ENCODE data around the gene CDKAL1.

The CDKAL1 gene

GRCh38 chr6:20661721-20662120, 127.5 kb downstream of the CDKAL1 start:
- peaks cover 0 to 14% of the 10 kb centered on the region in 2 donors for H3K4me1 ChIP-seq (ENCODE audit: control insufficient read depth in 1 of 2, insufficient read depth in 2 of 2, low read length in 2 of 2)
- H3K27ac ChIP-seq (ENCODE audit: low read length): no peak overlapping the region
- H3K27me3 ChIP-seq (ENCODE audit: low read depth, low read length): no peaks in the 10 kb centered on the region
- no peaks in the 10 kb centered on the region for H3K36me3 ChIP-seq (ENCODE audit: control insufficient read depth in 1 of 2, insufficient read depth in 2 of 2, low read length in 2 of 2)
- H3K9me3 ChIP-seq (ENCODE audit: control insufficient read depth in 1 of 2, low read length in 2 of 2): no peaks in the 10 kb centered on the region
- no peak overlapping the region for H3K4me3 ChIP-seq (ENCODE audit: low read depth in 1 of 2, low read length in 2 of 2)

GRCh38 chr6:20664250-20664649, 130.0 kb downstream of the CDKAL1 start:
- Histone ChIP-seq H3K27me3 (ENCODE audit: low read depth, low read length) (no peaks in the 10 kb centered on the region), H3K4me1 (ENCODE audit: control insufficient read depth in 1 of 2, insufficient read depth in 2 of 2, low read length in 2 of 2) (peaks cover 0 to 14% of the 10 kb centered on the region in 2 donors), H3K36me3 (ENCODE audit: control insufficient read depth in 1 of 2, insufficient read depth in 2 of 2, low read length in 2 of 2) (no peaks in the 10 kb centered on the region), H3K9me3 (ENCODE audit: control insufficient read depth in 1 of 2, low read length in 2 of 2) (no peaks in the 10 kb centered on the region), H3K4me3 (ENCODE audit: low read depth in 1 of 2, low read length in 2 of 2) (no peak overlapping the region), H3K27ac (ENCODE audit: low read length) (no peak overlapping the region)

- Histone ChIP-seq H3K9me3 (ENCODE audit: control insufficient read depth in 1 of 2, low read length in 2 of 2) (no peaks in the 10 kb centered on the region), H3K27ac (ENCODE audit: low read length) (no peak overlapping the region), H3K27me3 (ENCODE audit: low read depth, low read length) (no peaks in the 10 kb centered on the region), H3K4me1 (ENCODE audit: control insufficient read depth in 1 of 2, insufficient read depth in 2 of 2, low read length in 2 of 2) (peaks cover 0 to 14% of the 10 kb centered on the region in 2 donors), H3K4me3 (ENCODE audit: low read depth in 1 of 2, low read length in 2 of 2) (no peak overlapping the region), H3K36me3 (ENCODE audit: control insufficient read depth in 1 of 2, insufficient read depth in 2 of 2, low read length in 2 of 2) (no peaks in the 10 kb centered on the region)
Observed at GRCh38 chr6:20665290-20665689, 131.0 kb downstream of the CDKAL1 start.

GRCh38 chr6:20669571-20670314, 135.5 kb downstream of the CDKAL1 start:
- no peak overlapping the region for H3K4me3 ChIP-seq (ENCODE audit: low read depth in 1 of 2, low read length in 2 of 2)
- no peaks in the 10 kb centered on the region for H3K4me1 ChIP-seq (ENCODE audit: control insufficient read depth in 1 of 2, insufficient read depth in 2 of 2, low read length in 2 of 2)
- H3K36me3 ChIP-seq (ENCODE audit: control insufficient read depth in 1 of 2, insufficient read depth in 2 of 2, low read length in 2 of 2): no peaks in the 10 kb centered on the region
- no peaks in the 10 kb centered on the region for H3K27me3 ChIP-seq (ENCODE audit: low read depth, low read length)
- H3K9me3 ChIP-seq (ENCODE audit: control insufficient read depth in 1 of 2, low read length in 2 of 2): no peaks in the 10 kb centered on the region
- no peak overlapping the region for H3K27ac ChIP-seq (ENCODE audit: low read length)

GRCh38 chr6:20670750-20671149, 136.5 kb downstream of the CDKAL1 start:
- Histone ChIP-seq H3K4me1 (ENCODE audit: control insufficient read depth in 1 of 2, insufficient read depth in 2 of 2, low read length in 2 of 2) (no peaks in the 10 kb centered on the region), H3K27me3 (ENCODE audit: low read depth, low read length) (no peaks in the 10 kb centered on the region), H3K36me3 (ENCODE audit: control insufficient read depth in 1 of 2, insufficient read depth in 2 of 2, low read length in 2 of 2) (no peaks in the 10 kb centered on the region), H3K9me3 (ENCODE audit: control insufficient read depth in 1 of 2, low read length in 2 of 2) (no peaks in the 10 kb centered on the region), H3K4me3 (ENCODE audit: low read depth in 1 of 2, low read length in 2 of 2) (no peak overlapping the region), H3K27ac (ENCODE audit: low read length) (no peak overlapping the region)

- no peak overlapping the region for H3K27ac ChIP-seq (ENCODE audit: low read length)
- no peak overlapping the region for H3K4me3 ChIP-seq (ENCODE audit: low read depth in 1 of 2, low read length in 2 of 2)
- H3K36me3 ChIP-seq (ENCODE audit: control insufficient read depth in 1 of 2, insufficient read depth in 2 of 2, low read length in 2 of 2): no peaks in the 10 kb centered on the region
- no peaks in the 10 kb centered on the region for H3K27me3 ChIP-seq (ENCODE audit: low read depth, low read length)
- H3K9me3 ChIP-seq (ENCODE audit: control insufficient read depth in 1 of 2, low read length in 2 of 2): no peaks in the 10 kb centered on the region
- H3K4me1 ChIP-seq (ENCODE audit: control insufficient read depth in 1 of 2, insufficient read depth in 2 of 2, low read length in 2 of 2): no peaks in the 10 kb centered on the region
Observed at GRCh38 chr6:20672038-20672437, 137.8 kb downstream of the CDKAL1 start.

GRCh38 chr6:20673458-20673857, 139.2 kb downstream of the CDKAL1 start:
- H3K9me3 ChIP-seq (ENCODE audit: control insufficient read depth in 1 of 2, low read length in 2 of 2): no peaks in the 10 kb centered on the region
- H3K4me1 ChIP-seq (ENCODE audit: control insufficient read depth in 1 of 2, insufficient read depth in 2 of 2, low read length in 2 of 2): no peaks in the 10 kb centered on the region
- no peaks in the 10 kb centered on the region for H3K27me3 ChIP-seq (ENCODE audit: low read depth, low read length)
- H3K4me3 ChIP-seq (ENCODE audit: low read depth in 1 of 2, low read length in 2 of 2): no peak overlapping the region
- no peaks in the 10 kb centered on the region for H3K36me3 ChIP-seq (ENCODE audit: control insufficient read depth in 1 of 2, insufficient read depth in 2 of 2, low read length in 2 of 2)
- H3K27ac ChIP-seq (ENCODE audit: low read length): no peak overlapping the region

- Histone ChIP-seq H3K27ac (ENCODE audit: low read length) (no peak overlapping the region), H3K27me3 (ENCODE audit: low read depth, low read length) (no peaks in the 10 kb centered on the region), H3K4me3 (ENCODE audit: low read depth in 1 of 2, low read length in 2 of 2) (no peak overlapping the region), H3K36me3 (ENCODE audit: control insufficient read depth in 1 of 2, insufficient read depth in 2 of 2, low read length in 2 of 2) (no peaks in the 10 kb centered on the region), H3K4me1 (ENCODE audit: control insufficient read depth in 1 of 2, insufficient read depth in 2 of 2, low read length in 2 of 2) (no peaks in the 10 kb centered on the region), H3K9me3 (ENCODE audit: control insufficient read depth in 1 of 2, low read length in 2 of 2) (no peaks in the 10 kb centered on the region)
Observed at GRCh38 chr6:20674664-20675063, 140.4 kb downstream of the CDKAL1 start.

GRCh38 chr6:20678831-20679352, 144.6 kb downstream of the CDKAL1 start:
- no peak overlapping the region for H3K27ac ChIP-seq (ENCODE audit: low read length)
- no peaks in the 10 kb centered on the region for H3K27me3 ChIP-seq (ENCODE audit: low read depth, low read length)
- no peaks in the 10 kb centered on the region for H3K36me3 ChIP-seq (ENCODE audit: control insufficient read depth in 1 of 2, insufficient read depth in 2 of 2, low read length in 2 of 2)
- H3K9me3 ChIP-seq (ENCODE audit: control insufficient read depth in 1 of 2, low read length in 2 of 2): no peaks in the 10 kb centered on the region
- no peak overlapping the region for H3K4me3 ChIP-seq (ENCODE audit: low read depth in 1 of 2, low read length in 2 of 2)
- H3K4me1 ChIP-seq (ENCODE audit: control insufficient read depth in 1 of 2, insufficient read depth in 2 of 2, low read length in 2 of 2): peaks cover 0 to 13% of the 10 kb centered on the region in 2 donors

- H3K4me1 ChIP-seq (ENCODE audit: control insufficient read depth in 1 of 2, insufficient read depth in 2 of 2, low read length in 2 of 2): peaks cover 0 to 13% of the 10 kb centered on the region in 2 donors
- H3K27ac ChIP-seq (ENCODE audit: low read length): no peak overlapping the region
- H3K9me3 ChIP-seq (ENCODE audit: control insufficient read depth in 1 of 2, low read length in 2 of 2): no peaks in the 10 kb centered on the region
- no peak overlapping the region for H3K4me3 ChIP-seq (ENCODE audit: low read depth in 1 of 2, low read length in 2 of 2)
- H3K27me3 ChIP-seq (ENCODE audit: low read depth, low read length): no peaks in the 10 kb centered on the region
- no peaks in the 10 kb centered on the region for H3K36me3 ChIP-seq (ENCODE audit: control insufficient read depth in 1 of 2, insufficient read depth in 2 of 2, low read length in 2 of 2)
Observed at GRCh38 chr6:20680697-20681165, 146.5 kb downstream of the CDKAL1 start.

GRCh38 chr6:20681243-20681684, 147.0 kb downstream of the CDKAL1 start:
- Histone ChIP-seq H3K27me3 (ENCODE audit: low read depth, low read length) (no peaks in the 10 kb centered on the region), H3K4me3 (ENCODE audit: low read depth in 1 of 2, low read length in 2 of 2) (no peak overlapping the region), H3K27ac (ENCODE audit: low read length) (no peak overlapping the region), H3K9me3 (ENCODE audit: control insufficient read depth in 1 of 2, low read length in 2 of 2) (no peaks in the 10 kb centered on the region), H3K4me1 (ENCODE audit: control insufficient read depth in 1 of 2, insufficient read depth in 2 of 2, low read length in 2 of 2) (peaks cover 0 to 13% of the 10 kb centered on the region in 2 donors), H3K36me3 (ENCODE audit: control insufficient read depth in 1 of 2, insufficient read depth in 2 of 2, low read length in 2 of 2) (no peaks in the 10 kb centered on the region)
